ENCODE measurements around the gene EPHB6.

- TF ChIP-seq CTCF (IDR thresholded peaks at IDR 0.05): no peak
- TF ChIP-seq ZFX (IDR thresholded peaks at IDR 0.05; ENCODE audit: borderline replicate concordance): no peak
These were observed 53.4 kb downstream of the EPHB6 start for GRCh38 chr7:142908290-142908689.
